A549 (cell line): ENCODE data around the gene HERC2.

Experiments
- CBX8 ChIP-seq: fragments of 200-600 bp; sonication (generic); IDR thresholded peaks from 2 replicates; pipeline ENCODE4 v1.6.1; 2016
- KDM5A ChIP-seq: fragments of 200-600 bp; sonication (generic); IDR thresholded peaks from 2 replicates; pipeline ENCODE4 v1.6.1; 2016; ENCODE audit warnings: antibody characterized with exemption, mild to moderate bottlenecking
- MAX ChIP-seq: IDR thresholded peaks from 2 replicates; pipeline ENCODE4 v1.6.1; 2012
- ZFP36 ChIP-seq: fragments of 450-650 bp; IDR thresholded peaks from 2 replicates; pipeline ENCODE4 v1.6.1; 2014; ENCODE audit warnings: borderline replicate concordance; ENCODE audit not compliant: partially characterized antibody

- TF ChIP-seq KDM5A (no peak), ZFP36 (no peak), CBX8 (no peak), MAX (no peak)
These were observed 191.3 kb downstream of the HERC2 start for GRCh38 chr15:28130651-28131050.
